HEK293 (cell line): Measurements from ENCODE around the gene PPFIBP1.

ENCODE experiments used
- CTCF ChIA-PET: fragments of 350-600 bp; formaldehyde crosslinking; extraction: SDS; loops from one replicate; lab custom pipeline; 2021; ENCODE audit warnings: antibody characterized with exemption; lab: Yijun Ruan, JAX
- POLR2A ChIA-PET: fragments of 300-600 bp; formaldehyde crosslinking; extraction: SDS; loops from one replicate; lab custom pipeline; 2020; ENCODE audit warnings: antibody characterized with exemption, inconsistent platforms; lab: Yijun Ruan, JAX
- H3K27ac ChIP-seq: fragments of 200-500 bp; sonication (Bioruptor generic); 2 replicates; pipeline ENCODE4 v1.5.1; 2014; ENCODE audit warnings: low read depth, low read length, control low read depth, inconsistent platforms; ENCODE audit errors: extremely low read depth
- H3K36me3 ChIP-seq, 2 experiments: fragments of 200-500 bp in 1 of 2; sonication (Bioruptor generic) in 1 of 2; 1 replicate in 1 of 2; 2 replicates in 1 of 2; pipeline ENCODE4 v1.5.1; 2014 to 2017; ENCODE audit warnings: inconsistent platforms in 2 of 2, low read length in 2 of 2; ENCODE audit not compliant: control insufficient read depth in 2 of 2, insufficient read depth in 1 of 2
- H3K4me1 ChIP-seq: fragments of 200-500 bp; sonication (Bioruptor generic); 2 replicates; pipeline ENCODE4 v1.5.1; 2014; ENCODE audit warnings: mild to moderate bottlenecking, low read length, inconsistent platforms; ENCODE audit not compliant: control insufficient read depth, insufficient read depth
- H3K4me3 ChIP-seq: 2 replicates; pipeline ENCODE4 v1.5.1; 2011; ENCODE audit warnings: low read depth, mild to moderate bottlenecking, control low read depth, low read length, moderate library complexity
- H3K9me3 ChIP-seq: fragments of 200-500 bp; sonication (Bioruptor generic); 2 replicates; pipeline ENCODE4 v1.5.1; 2014; ENCODE audit warnings: low read depth, low read length, inconsistent platforms; ENCODE audit not compliant: control insufficient read depth, insufficient read depth
- ATF2 ChIP-seq: fragments of 450-650 bp; formaldehyde crosslinking; IDR thresholded peaks from 2 replicates; pipeline ENCODE4 v1.5.1; 2016; ENCODE audit warnings: missing biosample characterization, missing genetic modification characterization, low read depth
- BCL11A ChIP-seq: fragments of 450-650 bp; formaldehyde crosslinking; IDR thresholded peaks from 2 replicates; pipeline ENCODE4 v1.5.1; 2016; ENCODE audit warnings: low read depth, missing biosample characterization, missing genetic modification characterization
- GFI1B ChIP-seq: fragments of 450-650 bp; formaldehyde crosslinking; IDR thresholded peaks from 2 replicates; pipeline ENCODE4 v1.5.1; 2016; ENCODE audit warnings: missing biosample characterization, missing genetic modification characterization
- GLIS2 ChIP-seq: fragments of 450-650 bp; formaldehyde crosslinking; IDR thresholded peaks from 2 replicates; pipeline ENCODE4 v1.5.1; 2016; ENCODE audit warnings: missing biosample characterization, missing genetic modification characterization
- INSM2 ChIP-seq: fragments of 450-650 bp; formaldehyde crosslinking; IDR thresholded peaks from 2 replicates; pipeline ENCODE4 v1.5.1; 2016; ENCODE audit warnings: missing biosample characterization, missing genetic modification characterization
- KLF16 ChIP-seq: fragments of 450-650 bp; formaldehyde crosslinking; IDR thresholded peaks from 2 replicates; pipeline ENCODE4 v1.5.1; 2017; ENCODE audit warnings: missing biosample characterization, missing genetic modification characterization
- YY1 ChIP-seq: fragments of 450-650 bp; formaldehyde crosslinking; IDR thresholded peaks from 2 replicates; pipeline ENCODE4 v1.5.1; 2018; ENCODE audit warnings: missing biosample characterization, missing genetic modification characterization
- YY2 ChIP-seq: fragments of 450-650 bp; formaldehyde crosslinking; IDR thresholded peaks from 2 replicates; pipeline ENCODE4 v1.5.1; 2016; ENCODE audit warnings: missing biosample characterization, missing genetic modification characterization
- ZNF112 ChIP-seq: fragments of 450-650 bp; formaldehyde crosslinking; IDR thresholded peaks from 2 replicates; pipeline ENCODE4 v1.5.0; 2017; ENCODE audit warnings: missing biosample characterization, missing genetic modification characterization
- ZNF140 ChIP-seq: fragments of 450-650 bp; formaldehyde crosslinking; IDR thresholded peaks from 2 replicates; pipeline ENCODE4 v1.5.1; 2016; ENCODE audit warnings: missing biosample characterization, missing genetic modification characterization
- ZNF24 ChIP-seq: fragments of 450-650 bp; formaldehyde crosslinking; IDR thresholded peaks from 2 replicates; pipeline ENCODE4 v1.5.1; 2016; ENCODE audit warnings: missing biosample characterization, missing genetic modification characterization
- ZNF311 ChIP-seq: fragments of 450-650 bp; formaldehyde crosslinking; IDR thresholded peaks from 2 replicates; pipeline ENCODE4 v1.5.1; 2017; ENCODE audit warnings: missing biosample characterization, missing genetic modification characterization, borderline replicate concordance
- ZNF37A ChIP-seq: fragments of 450-650 bp; IDR thresholded peaks from 2 replicates; pipeline ENCODE4 v1.5.1; 2018; ENCODE audit warnings: missing biosample characterization, missing genetic modification characterization
- ZNF398 ChIP-seq: fragments of 450-650 bp; formaldehyde crosslinking; IDR thresholded peaks from 2 replicates; pipeline ENCODE4 v1.5.1; 2017; ENCODE audit warnings: missing biosample characterization, missing genetic modification characterization
- ZNF473 ChIP-seq: fragments of 450-650 bp; formaldehyde crosslinking; IDR thresholded peaks from 2 replicates; pipeline ENCODE4 v1.5.1; 2017; ENCODE audit warnings: missing biosample characterization, missing genetic modification characterization
- ZNF510 ChIP-seq: fragments of 450-650 bp; formaldehyde crosslinking; IDR thresholded peaks from 2 replicates; pipeline ENCODE4 v1.5.1; 2018; ENCODE audit warnings: mild to moderate bottlenecking, missing genetic modification characterization, missing biosample characterization; ENCODE audit not compliant: insufficient replicate concordance
- ZNF548 ChIP-seq: fragments of 450-650 bp; formaldehyde crosslinking; IDR thresholded peaks from 2 replicates; pipeline ENCODE4 v1.5.1; 2016; ENCODE audit warnings: missing biosample characterization, missing genetic modification characterization
- ZNF560 ChIP-seq: fragments of 450-650 bp; formaldehyde crosslinking; IDR thresholded peaks from 2 replicates; pipeline ENCODE4 v1.5.1; 2017; ENCODE audit warnings: missing biosample characterization, missing genetic modification characterization, borderline replicate concordance
- ZNF626 ChIP-seq: fragments of 450-650 bp; sonication (Bioruptor Pico); formaldehyde crosslinking; IDR thresholded peaks from 2 replicates; pipeline ENCODE4 v1.5.1; 2018; ENCODE audit warnings: missing biosample characterization, missing genetic modification characterization, inconsistent platforms
- ZNF670 ChIP-seq: fragments of 450-650 bp; formaldehyde crosslinking; IDR thresholded peaks from 2 replicates; pipeline ENCODE4 v1.5.1; 2016; ENCODE audit warnings: missing biosample characterization, missing genetic modification characterization, low read depth
- ZNF707 ChIP-seq: fragments of 450-650 bp; formaldehyde crosslinking; IDR thresholded peaks from 2 replicates; pipeline ENCODE4 v1.5.1; 2016; ENCODE audit warnings: missing biosample characterization, missing genetic modification characterization
- ZNF747 ChIP-seq: fragments of 450-650 bp; formaldehyde crosslinking; IDR thresholded peaks from 2 replicates; pipeline ENCODE4 v1.5.1; 2016; ENCODE audit warnings: missing biosample characterization, missing genetic modification characterization
- ZSCAN16 ChIP-seq: fragments of 450-650 bp; formaldehyde crosslinking; IDR thresholded peaks from 2 replicates; pipeline ENCODE4 v1.5.1; 2016; ENCODE audit warnings: missing biosample characterization, missing genetic modification characterization

PPFIBP1 gene

GRCh38 chr12:27486961-27487360 is 37.0 kb upstream of the PPFIBP1 start:
- Histone ChIP-seq H3K4me3 (no peak overlapping the region), H3K4me1 (no peaks in the 10 kb centered on the region), H3K9me3 (no peaks in the 10 kb centered on the region), H3K27ac (no peak overlapping the region), H3K36me3 (no peaks in the 10 kb centered on the region)
- TF ChIP-seq ZNF707 (no peak), GFI1B (tag by site-specific recombination) (no peak), ZNF560 (tag by site-specific recombination) (no peak), ZNF670 (no peak), ZNF37A (tag by site-specific recombination) (no peak)
- ChIA-PET POLR2A (no interaction called here), CTCF (no interaction called here)

- Histone ChIP-seq H3K9me3 (no peaks in the 10 kb centered on the region), H3K36me3 (no peaks in the 10 kb centered on the region)
- no peak for TF ChIP-seq ZNF510 (tag by site-specific recombination)
- no peak for TF ChIP-seq ZNF311 (tag by site-specific recombination)
- no peak for TF ChIP-seq ZNF626
- TF ChIP-seq ZNF398: no peak
- TF ChIP-seq YY2: no peak
- TF ChIP-seq INSM2 (tag by site-specific recombination): no peak
- TF ChIP-seq BCL11A (tag by site-specific recombination): no peak
- TF ChIP-seq ZNF747 (tag by site-specific recombination): no peak
- TF ChIP-seq YY1 (tag by site-specific recombination): no peak
- TF ChIP-seq ZNF24 (tag by site-specific recombination): no peak
- TF ChIP-seq ZNF112 (tag by site-specific recombination): no peak
- no peak for TF ChIP-seq GLIS2 (tag by site-specific recombination)
- no peak for TF ChIP-seq ZNF473 (tag by site-specific recombination)
- no peak for TF ChIP-seq KLF16 (tag by site-specific recombination)
- no peak for TF ChIP-seq ZSCAN16 (tag by site-specific recombination)
- no peak for TF ChIP-seq ZNF140 (tag by site-specific recombination)
- no peak for TF ChIP-seq ATF2
- TF ChIP-seq ZNF548 (tag by site-specific recombination): no peak
- TF ChIP-seq, all 188 proteins: peak for 0
- Histone ChIP-seq H3K27ac (no peak overlapping the region), H3K4me1 (no peaks in the 10 kb centered on the region), H3K4me3 (no peak overlapping the region)
- ChIA-PET POLR2A (no interaction called here), CTCF (interaction anchor here (0.7 kb wide), 1 partner anchor 496 kb away, joined by 3 read pairs; no protein-coding TSS in a partner anchor)
Measured at GRCh38 chr12:27488479-27488878, 35.5 kb upstream of the PPFIBP1 start.
